Muscle layer of colon (tissue), 2 donors: ENCODE measurements around the gene OR10G7.

Experiments used
- H3K27ac ChIP-seq: one replicate; pipeline ENCODE4 v1.7.0; 2013; ENCODE audit warnings: low read depth, mild to moderate bottlenecking, low read length, moderate library complexity
- H3K27me3 ChIP-seq, 2 donors: one replicate each; pipeline ENCODE4 v1.7.0; 2013; ENCODE audit warnings: low read length in 2 of 2, mild to moderate bottlenecking in 2 of 2; ENCODE audit not compliant: insufficient read depth in 2 of 2, control insufficient read depth in 1 of 2
- H3K36me3 ChIP-seq: one replicate; pipeline ENCODE4 v1.7.0; 2013; ENCODE audit warnings: mild to moderate bottlenecking, low read length; ENCODE audit not compliant: insufficient read depth
- H3K4me1 ChIP-seq: one replicate; pipeline ENCODE4 v1.7.0; 2013; ENCODE audit warnings: mild to moderate bottlenecking, low read length; ENCODE audit not compliant: insufficient read depth
- H3K4me3 ChIP-seq, 2 donors: one replicate each; pipeline ENCODE4 v1.7.0; 2013; ENCODE audit warnings: low read length in 2 of 2, low read depth in 1 of 2, mild to moderate bottlenecking in 1 of 2, moderate library complexity in 1 of 2
- H3K9ac ChIP-seq: one replicate; pipeline ENCODE4 v1.7.0; 2013; ENCODE audit warnings: low read length
- H3K9me3 ChIP-seq: one replicate; pipeline ENCODE4 v1.7.0; 2013; ENCODE audit warnings: mild to moderate bottlenecking, low read length
- donor health status: abdominal sarcoma.
- donor health status: Adenocarcinoma of cecum.

OR10G7 gene

GRCh38 chr11:124041254-124041653 is at the start of gene OR10G7:
OR10G7 (minus strand) TSS chr11:124041325; CDS start chr11:124039001, 2,324 bp downstream.
- Histone ChIP-seq H3K36me3 (no peaks in the 10 kb centered on the region), H3K9ac (no peak within 1 kb of the TSS), H3K27me3 (no peaks in the 10 kb centered on the region), H3K27ac (no peak within 1 kb of the TSS), H3K9me3 (no peaks in the 10 kb centered on the region), H3K4me1 (no peaks in the 10 kb centered on the region), H3K4me3 (no peak within 1 kb of the TSS)

DNA sequence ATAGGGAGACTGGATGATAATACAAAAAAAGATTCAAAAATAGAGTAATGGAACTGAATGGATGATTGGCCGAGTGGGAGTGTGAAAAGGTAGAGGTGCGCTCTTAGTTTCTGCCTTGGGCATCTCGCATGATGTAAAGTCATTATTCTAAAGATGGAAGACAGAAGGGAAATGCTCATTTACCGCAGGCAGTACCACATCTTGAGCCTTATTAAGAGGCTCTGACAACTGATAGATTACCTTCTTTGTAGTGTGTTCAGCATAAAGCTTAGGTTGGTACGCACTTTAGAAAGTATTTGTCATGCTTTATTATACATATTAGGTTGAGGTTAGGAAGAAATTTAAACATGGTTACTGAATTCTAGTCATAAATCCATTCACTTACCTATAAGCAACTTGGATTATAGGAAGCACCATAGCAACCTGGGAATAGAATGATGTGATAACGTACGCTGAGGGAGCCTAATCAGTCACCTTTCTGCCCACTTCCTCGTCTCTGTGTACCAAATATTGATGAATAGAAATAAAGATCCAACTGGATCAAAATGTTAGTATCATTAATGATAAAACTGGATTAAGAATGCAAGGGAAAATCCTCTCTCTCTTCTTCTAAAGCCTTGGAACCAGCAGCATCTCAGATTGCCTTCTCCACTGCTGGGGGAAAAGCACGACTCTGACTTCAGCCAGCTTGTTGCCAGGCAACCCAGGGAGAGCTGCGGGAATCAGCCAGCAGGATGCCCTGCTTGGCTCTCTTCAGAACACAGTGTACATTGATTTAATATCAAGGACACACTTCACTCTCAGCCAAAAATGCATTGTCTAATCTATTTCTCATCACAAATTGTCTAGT is 45.1 kb upstream of the OR10G7 start:
- no peak overlapping the region for H3K9ac ChIP-seq
- H3K36me3 ChIP-seq = no peaks in the 10 kb centered on the region
- no peaks in the 10 kb centered on the region for H3K9me3 ChIP-seq
- no peak overlapping the region for H3K4me3 ChIP-seq
- no peaks in the 10 kb centered on the region for H3K4me1 ChIP-seq
- H3K27ac ChIP-seq = no peak overlapping the region
- no peaks in the 10 kb centered on the region for H3K27me3 ChIP-seq

DNA sequence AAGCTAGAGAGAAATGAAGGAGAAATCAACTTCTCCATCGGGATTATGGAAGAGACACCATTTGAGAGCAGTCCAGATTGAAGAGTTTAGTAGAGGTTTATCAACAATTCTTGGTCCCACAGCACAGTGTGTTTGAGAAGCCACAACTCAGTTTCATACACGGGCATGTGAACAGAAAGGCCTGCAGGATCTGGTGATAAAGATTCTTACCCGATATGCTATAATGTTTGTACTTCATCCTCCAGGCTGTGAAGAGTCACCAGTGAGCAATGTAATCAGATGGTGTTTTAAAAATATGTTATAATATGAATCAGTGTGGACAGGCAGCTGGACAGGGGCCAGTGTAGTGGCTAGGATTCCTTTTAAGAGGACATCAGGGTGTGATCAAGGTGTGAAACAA is 44.5 kb upstream of the OR10G7 start:
- H3K9ac ChIP-seq = no peak overlapping the region
- H3K36me3 ChIP-seq = no peaks in the 10 kb centered on the region
- H3K4me1 ChIP-seq = no peaks in the 10 kb centered on the region
- no peak overlapping the region for H3K4me3 ChIP-seq
- H3K9me3 ChIP-seq = no peaks in the 10 kb centered on the region
- no peak overlapping the region for H3K27ac ChIP-seq
- H3K27me3 ChIP-seq = no peaks in the 10 kb centered on the region

GRCh38 chr11:124082371-124082770 is 41.2 kb upstream of the OR10G7 start:
- Histone ChIP-seq H3K4me1 (no peaks in the 10 kb centered on the region), H3K27me3 (peaks cover 0 to 3% of the 10 kb centered on the region in 2 donors)

GRCh38 chr11:124081483-124081882 is 40.4 kb upstream of the OR10G7 start:
- H3K4me1 ChIP-seq = no peaks in the 10 kb centered on the region
- no peaks in the 10 kb centered on the region for H3K36me3 ChIP-seq
- peaks cover 0 to 7% of the 10 kb centered on the region in 2 donors for H3K27me3 ChIP-seq
- H3K9me3 ChIP-seq = no peaks in the 10 kb centered on the region
- H3K4me3 ChIP-seq = no peak overlapping the region
- no peak overlapping the region for H3K9ac ChIP-seq
- H3K27ac ChIP-seq = no peak overlapping the region

More at GRCh38 chr11:124082371-124082770, 41.2 kb upstream of the OR10G7 start:
- Histone ChIP-seq H3K4me3 (no peak overlapping the region), H3K27ac (no peak overlapping the region), H3K9me3 (no peaks in the 10 kb centered on the region), H3K9ac (no peak overlapping the region), H3K36me3 (no peaks in the 10 kb centered on the region)

DNA sequence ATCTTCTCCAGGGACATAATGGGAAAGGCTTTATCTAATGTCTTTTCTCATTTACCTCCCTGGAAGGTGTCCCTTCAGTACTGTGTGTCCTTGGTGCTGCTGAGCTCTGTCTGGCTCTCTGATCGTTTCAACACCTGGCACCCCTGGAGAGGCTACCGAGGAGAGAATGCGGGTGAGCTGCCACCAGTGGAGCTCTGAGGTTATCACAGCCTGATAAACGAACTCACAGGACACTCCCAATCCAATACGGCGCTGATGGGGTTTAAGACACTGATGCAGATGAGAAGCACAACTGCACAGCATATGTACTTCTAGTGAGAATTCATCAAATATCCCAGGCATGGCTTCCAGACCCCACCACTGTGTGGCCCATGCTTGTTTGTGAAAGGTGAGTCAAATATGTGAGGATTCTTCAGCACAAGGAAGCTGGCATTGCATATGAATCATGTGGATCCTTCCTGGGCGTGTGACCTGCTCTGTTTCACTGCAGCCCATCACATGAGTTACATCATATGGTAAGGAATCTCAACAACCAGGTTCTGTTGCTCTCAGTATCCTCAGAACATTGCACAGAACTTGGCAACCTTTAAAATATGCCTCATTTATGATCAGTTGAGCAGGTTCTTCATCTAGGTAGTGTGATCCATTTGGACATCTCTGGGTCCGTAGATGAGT is 39.3 kb upstream of the OR10G7 start:
- H3K27ac ChIP-seq = no peak overlapping the region
- no peak overlapping the region for H3K4me3 ChIP-seq
- H3K9me3 ChIP-seq = no peaks in the 10 kb centered on the region
- no peaks in the 10 kb centered on the region for H3K36me3 ChIP-seq
- H3K9ac ChIP-seq = no peak overlapping the region
- no peaks in the 10 kb centered on the region for H3K4me1 ChIP-seq
- H3K27me3 ChIP-seq = peaks cover 0 to 17% of the 10 kb centered on the region in 2 donors

GRCh38 chr11:124079631-124080326 is 38.7 kb upstream of the OR10G7 start:
- Histone ChIP-seq H3K9ac (no peak overlapping the region), H3K4me1 (no peaks in the 10 kb centered on the region), H3K27ac (no peak overlapping the region), H3K9me3 (no peaks in the 10 kb centered on the region), H3K4me3 (no peak overlapping the region), H3K27me3 (peaks cover 0 to 18% of the 10 kb centered on the region in 2 donors), H3K36me3 (no peaks in the 10 kb centered on the region)

DNA sequence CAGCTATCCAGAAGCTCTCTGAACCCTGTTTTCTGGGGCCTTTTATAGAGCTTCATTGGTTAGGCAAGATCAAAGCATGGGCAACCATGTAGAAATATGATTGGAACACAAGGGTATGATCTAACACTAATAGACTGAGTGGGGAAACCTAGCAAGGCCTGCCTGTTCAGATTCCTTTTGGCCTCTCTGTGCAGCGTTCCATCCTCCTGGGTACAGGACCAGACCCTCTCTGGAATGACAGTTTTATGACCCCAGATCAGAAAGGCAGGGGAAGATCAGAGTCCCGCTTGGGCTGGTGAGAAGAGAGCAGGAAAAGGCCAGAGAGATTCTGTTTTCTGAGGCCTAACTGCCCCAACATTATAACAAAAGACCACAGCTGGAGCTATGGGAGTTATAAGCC is 37.5 kb upstream of the OR10G7 start:
- no peaks in the 10 kb centered on the region for H3K4me1 ChIP-seq
- no peak overlapping the region for H3K4me3 ChIP-seq
- H3K27ac ChIP-seq = no peak overlapping the region
- H3K9ac ChIP-seq = no peak overlapping the region
- H3K27me3 ChIP-seq = peaks cover 0 to 24% of the 10 kb centered on the region in 2 donors
- H3K36me3 ChIP-seq = no peaks in the 10 kb centered on the region
- H3K9me3 ChIP-seq = no peaks in the 10 kb centered on the region

GRCh38 chr11:124077266-124077665 is 36.1 kb upstream of the OR10G7 start:
- no peak overlapping the region for H3K9ac ChIP-seq
- H3K9me3 ChIP-seq = no peaks in the 10 kb centered on the region
- peaks cover 0 to 24% of the 10 kb centered on the region in 2 donors for H3K27me3 ChIP-seq
- no peaks in the 10 kb centered on the region for H3K36me3 ChIP-seq
- no peaks in the 10 kb centered on the region for H3K4me1 ChIP-seq
- no peak overlapping the region for H3K4me3 ChIP-seq
- H3K27ac ChIP-seq = no peak overlapping the region

GRCh38 chr11:124075841-124076651 is 34.9 kb upstream of the OR10G7 start:
- H3K9ac ChIP-seq = no peak overlapping the region
- H3K27me3 ChIP-seq = peaks cover 0 to 24% of the 10 kb centered on the region in 2 donors
- no peaks in the 10 kb centered on the region for H3K4me1 ChIP-seq
- peak overlapping the region; percentile 31 to 53 for H3K4me3 ChIP-seq
- no peak overlapping the region for H3K27ac ChIP-seq
- no peaks in the 10 kb centered on the region for H3K9me3 ChIP-seq
- no peaks in the 10 kb centered on the region for H3K36me3 ChIP-seq

GRCh38 chr11:124075492-124075840 is 34.3 kb upstream of the OR10G7 start:
- Histone ChIP-seq H3K4me1 (no peaks in the 10 kb centered on the region), H3K27me3 (peaks cover 0 to 24% of the 10 kb centered on the region in 2 donors), H3K4me3 (no peak overlapping the region), H3K9me3 (no peaks in the 10 kb centered on the region), H3K27ac (no peak overlapping the region), H3K9ac (no peak overlapping the region), H3K36me3 (no peaks in the 10 kb centered on the region)
